GM18520 (cell line): ENCODE results near the gene PPP1R12A.
"Not testable (repeated sequence)": the region's sequence is repeated elsewhere in the genome, so short reads cannot be mapped to it uniquely, and the experiment has no call there.

Experiments used
- ATAC-seq: cut with Tn5 transposase; IDR thresholded peaks from one replicate; pipeline ENCODE4 v1.9.1; 2021; ENCODE audit not compliant: unreplicated experiment

PPP1R12A gene

GRCh38 chr12:79895804-79896203 is 39.1 kb downstream of the PPP1R12A start:
- ATAC-seq = no peak

- no peak for ATAC-seq
These were observed 39.8 kb downstream of the PPP1R12A start for GRCh38 chr12:79895071-79895470.

- no peak for ATAC-seq
These were observed 43.3 kb downstream of the PPP1R12A start for GRCh38 chr12:79891506-79892162.

GRCh38 chr12:79887890-79888289 is 47.0 kb downstream of the PPP1R12A start:
- no peak for ATAC-seq

GRCh38 chr12:79886917-79887519 is 47.9 kb downstream of the PPP1R12A start:
- peak; percentile 45 for ATAC-seq

GRCh38 chr12:79885911-79886490 is 48.9 kb downstream of the PPP1R12A start:
- ATAC-seq = no peak

- ATAC-seq = no peak
These were observed 50.4 kb downstream of the PPP1R12A start for GRCh38 chr12:79884401-79885006.

GRCh38 chr12:79883216-79883615 is 51.7 kb downstream of the PPP1R12A start:
- no peak for ATAC-seq

- ATAC-seq = no peak
These were observed 53.5 kb downstream of the PPP1R12A start for GRCh38 chr12:79881351-79881750.

- ATAC-seq = not testable (repeated sequence)
These were observed 56.4 kb downstream of the PPP1R12A start for GRCh38 chr12:79878506-79878905.

GRCh38 chr12:79877246-79877645 is 57.7 kb downstream of the PPP1R12A start:
- ATAC-seq = no peak

GRCh38 chr12:79874665-79875064 is 60.2 kb downstream of the PPP1R12A start:
- ATAC-seq = no peak

GRCh38 chr12:79873201-79873600 is 61.7 kb downstream of the PPP1R12A start:
- ATAC-seq = peak; percentile 63

GRCh38 chr12:79871621-79872020 is 63.3 kb downstream of the PPP1R12A start:
- ATAC-seq = no peak

GRCh38 chr12:79870916-79871315 is 64.0 kb downstream of the PPP1R12A start:
- ATAC-seq = no peak

- ATAC-seq = no peak
These were observed 75.3 kb downstream of the PPP1R12A start for GRCh38 chr12:79859646-79860045.

GRCh38 chr12:79858518-79858917 is 76.4 kb downstream of the PPP1R12A start:
- ATAC-seq = no peak

GRCh38 chr12:79857675-79858074 is 77.2 kb downstream of the PPP1R12A start:
- no peak for ATAC-seq

GRCh38 chr12:79850610-79851299 is 84.1 kb downstream of the PPP1R12A start:
- ATAC-seq = no peak

GRCh38 chr12:79848339-79848738 is 86.6 kb downstream of the PPP1R12A start:
- no peak for ATAC-seq

GRCh38 chr12:79847417-79847816 is 87.5 kb downstream of the PPP1R12A start:
- ATAC-seq = no peak
